MM.1S (cell line): ENCODE results near the gene TBL1XR1.

Experiments
- DNase-seq: peaks from one replicate; pipeline ENCODE4 v3.0.0-alpha.2; 2015
- H2AFZ ChIP-seq: fragments of 300-600 bp; sonication (generic); 2 replicates; pipeline ENCODE4 v1.6.0; 2016; ENCODE audit warnings: antibody characterized with exemption, low read length
- H3F3A ChIP-seq: fragments of 300-600 bp; sonication (generic); 2 replicates; pipeline ENCODE4 v1.6.1; 2016; ENCODE audit warnings: mild to moderate bottlenecking, antibody characterized with exemption, low read length, moderate library complexity, mixed read lengths; ENCODE audit not compliant: insufficient read depth
- H3K27ac ChIP-seq: fragments of 300-600 bp; sonication (generic); 2 replicates; pipeline ENCODE4 v1.5.1; 2016; ENCODE audit warnings: mild to moderate bottlenecking, low read length
- H3K27me3 ChIP-seq: fragments of 300-600 bp; sonication (generic); replicated peaks from 2 replicates; pipeline ENCODE4 v1.6.0; 2016; ENCODE audit warnings: low read length; ENCODE audit not compliant: insufficient read depth
- H3K36me3 ChIP-seq: fragments of 300-600 bp; sonication (generic); replicated peaks from 2 replicates; pipeline ENCODE4 v1.6.1; 2016; ENCODE audit warnings: mild to moderate bottlenecking, low read length, mixed read lengths; ENCODE audit not compliant: insufficient read depth
- H3K4me1 ChIP-seq: fragments of 300-600 bp; sonication (generic); 2 replicates; pipeline ENCODE4 v1.6.1; 2016; ENCODE audit warnings: low read length, mixed read lengths
- H3K4me2 ChIP-seq: fragments of 300-600 bp; sonication (generic); 2 replicates; pipeline ENCODE4 v1.6.0; 2016; ENCODE audit warnings: low read depth, low read length
- H3K4me3 ChIP-seq: fragments of 300-600 bp; sonication (generic); 2 replicates; pipeline ENCODE4 v1.5.1; 2016; ENCODE audit warnings: low read length, mixed read lengths
- H3K79me2 ChIP-seq: fragments of 300-600 bp; sonication (generic); 2 replicates; pipeline ENCODE4 v1.6.1; 2016; ENCODE audit warnings: mixed run types, low read length, mixed read lengths
- H3K9ac ChIP-seq: fragments of 300-600 bp; sonication (generic); 2 replicates; pipeline ENCODE4 v1.6.1; 2016; ENCODE audit warnings: low read length, mixed read lengths
- H3K9me2 ChIP-seq: fragments of 300-600 bp; sonication (generic); replicated peaks from 2 replicates; pipeline ENCODE4 v1.6.1; 2016; ENCODE audit warnings: mild to moderate bottlenecking, low read length, mixed read lengths; ENCODE audit not compliant: insufficient read depth
- H3K9me3 ChIP-seq: fragments of 300-600 bp; sonication (generic); replicated peaks from 2 replicates; pipeline ENCODE4 v1.6.1; 2016; ENCODE audit warnings: mild to moderate bottlenecking, low read length, mixed read lengths; ENCODE audit not compliant: insufficient read depth
- H4K20me1 ChIP-seq: fragments of 300-600 bp; sonication (generic); 2 replicates; pipeline ENCODE4 v1.6.1; 2016; ENCODE audit warnings: mild to moderate bottlenecking, low read length, moderate library complexity, mixed read lengths; ENCODE audit not compliant: insufficient read depth
- EZH2 ChIP-seq: fragments of 300-600 bp; sonication (generic); optimal IDR thresholded peaks from 2 replicates; pipeline ENCODE3; 2017; ENCODE audit warnings: low read depth, mild to moderate bottlenecking, antibody characterized with exemption, low read length, mixed read lengths
- EZH2phosphoT487 ChIP-seq: fragments of 300-600 bp; sonication (generic); IDR thresholded peaks from 2 replicates; pipeline ENCODE4 v1.6.1; 2018; ENCODE audit warnings: antibody characterized with exemption, low read length
- TF ChIP-seq, protein P1 (sequence below): fragments of 300-600 bp; sonication (generic); IDR thresholded peaks from 2 replicates; pipeline ENCODE4 v1.5.1; 2016; ENCODE audit warnings: antibody characterized with exemption, low read length, mixed read lengths

The TBL1XR1 gene

DNA sequence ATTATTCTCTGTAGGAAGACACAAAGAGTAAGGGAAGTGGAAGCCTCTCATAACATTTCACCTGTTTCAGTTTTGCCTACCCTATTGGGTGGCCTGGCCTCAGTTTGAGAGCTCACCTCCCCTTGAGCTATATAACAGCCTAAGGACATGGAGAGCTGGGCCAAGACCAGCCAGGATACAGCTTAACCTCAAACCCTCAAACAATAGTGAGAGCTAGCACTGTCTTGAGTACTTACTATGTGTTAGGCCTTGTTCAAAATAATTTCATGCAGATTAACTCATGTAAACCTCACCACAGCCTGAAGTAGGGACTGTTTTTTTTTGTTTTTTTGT, 15.0 kb upstream of the TBL1XR1 start:
- Histone ChIP-seq H3K36me3 (no peaks in the 10 kb centered on the region), H3K9me2 (no peaks in the 10 kb centered on the region), H3K79me2 (no peaks in the 10 kb centered on the region), H3K9ac (no peak overlapping the region), H3K4me3 (no peak overlapping the region), H3K4me2 (no peak overlapping the region), H3K4me1 (no peaks in the 10 kb centered on the region), H3K9me3 (no peaks in the 10 kb centered on the region), H4K20me1 (no peaks in the 10 kb centered on the region), H3K27me3 (no peaks in the 10 kb centered on the region), H2AFZ (no peak overlapping the region), H3F3A (no peaks in the 10 kb centered on the region), H3K27ac (no peak overlapping the region)
- TF ChIP-seq EZH2 (no peak), EZH2phosphoT487 (no peak)
- TF ChIP-seq, protein P1, sequence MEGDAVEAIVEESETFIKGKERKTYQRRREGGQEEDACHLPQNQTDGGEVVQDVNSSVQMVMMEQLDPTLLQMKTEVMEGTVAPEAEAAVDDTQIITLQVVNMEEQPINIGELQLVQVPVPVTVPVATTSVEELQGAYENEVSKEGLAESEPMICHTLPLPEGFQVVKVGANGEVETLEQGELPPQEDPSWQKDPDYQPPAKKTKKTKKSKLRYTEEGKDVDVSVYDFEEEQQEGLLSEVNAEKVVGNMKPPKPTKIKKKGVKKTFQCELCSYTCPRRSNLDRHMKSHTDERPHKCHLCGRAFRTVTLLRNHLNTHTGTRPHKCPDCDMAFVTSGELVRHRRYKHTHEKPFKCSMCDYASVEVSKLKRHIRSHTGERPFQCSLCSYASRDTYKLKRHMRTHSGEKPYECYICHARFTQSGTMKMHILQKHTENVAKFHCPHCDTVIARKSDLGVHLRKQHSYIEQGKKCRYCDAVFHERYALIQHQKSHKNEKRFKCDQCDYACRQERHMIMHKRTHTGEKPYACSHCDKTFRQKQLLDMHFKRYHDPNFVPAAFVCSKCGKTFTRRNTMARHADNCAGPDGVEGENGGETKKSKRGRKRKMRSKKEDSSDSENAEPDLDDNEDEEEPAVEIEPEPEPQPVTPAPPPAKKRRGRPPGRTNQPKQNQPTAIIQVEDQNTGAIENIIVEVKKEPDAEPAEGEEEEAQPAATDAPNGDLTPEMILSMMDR, result no peak
- DNase-seq, result no peak

DNA sequence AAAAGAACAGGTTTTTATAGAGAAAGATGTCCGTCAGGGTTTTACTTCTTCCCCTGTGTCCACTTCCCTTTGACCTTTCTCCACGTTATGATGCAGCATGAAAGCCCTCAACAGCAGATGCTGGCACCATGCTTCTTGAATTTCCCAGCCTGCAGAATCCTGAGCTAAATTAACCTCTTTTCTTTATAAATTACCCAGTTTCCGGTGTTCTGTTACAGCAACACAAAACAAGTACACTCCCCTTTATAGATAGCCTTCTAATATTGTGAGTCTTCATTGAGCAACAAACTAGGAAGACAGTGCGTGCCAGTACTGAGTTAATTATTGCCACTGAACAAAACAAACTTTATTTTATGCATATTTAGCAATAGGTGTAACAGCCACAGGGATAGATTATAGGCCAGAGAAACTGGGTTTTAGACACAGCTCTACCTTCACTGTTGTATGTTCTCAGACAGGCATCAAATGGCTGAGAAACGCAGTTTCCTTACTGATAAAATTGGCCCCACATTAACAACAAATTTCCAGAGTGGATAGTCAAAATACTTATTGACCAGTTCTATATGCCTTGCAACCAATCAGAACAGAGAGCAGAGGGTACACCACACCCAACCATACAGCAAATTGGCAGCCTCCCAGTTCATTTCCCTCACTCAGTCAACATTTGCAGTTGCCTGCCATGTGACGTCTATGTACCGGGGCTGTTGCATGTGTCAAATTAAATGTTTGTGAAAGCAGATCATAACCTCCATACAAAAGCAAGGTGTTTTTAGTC, 14.4 kb upstream of the TBL1XR1 start:
- Histone ChIP-seq H3K9me2 (no peaks in the 10 kb centered on the region), H3K79me2 (no peaks in the 10 kb centered on the region), H3K27me3 (no peaks in the 10 kb centered on the region), H3K4me2 (no peak overlapping the region), H4K20me1 (no peaks in the 10 kb centered on the region), H3K9ac (no peak overlapping the region), H2AFZ (no peak overlapping the region), H3K27ac (no peak overlapping the region), H3K9me3 (no peaks in the 10 kb centered on the region), H3F3A (no peaks in the 10 kb centered on the region), H3K4me1 (no peaks in the 10 kb centered on the region), H3K4me3 (no peak overlapping the region), H3K36me3 (no peaks in the 10 kb centered on the region)
- no peak for DNase-seq
- no peak for TF ChIP-seq EZH2
- TF ChIP-seq EZH2phosphoT487, result no peak
- TF ChIP-seq, protein P1, result no peak

DNA sequence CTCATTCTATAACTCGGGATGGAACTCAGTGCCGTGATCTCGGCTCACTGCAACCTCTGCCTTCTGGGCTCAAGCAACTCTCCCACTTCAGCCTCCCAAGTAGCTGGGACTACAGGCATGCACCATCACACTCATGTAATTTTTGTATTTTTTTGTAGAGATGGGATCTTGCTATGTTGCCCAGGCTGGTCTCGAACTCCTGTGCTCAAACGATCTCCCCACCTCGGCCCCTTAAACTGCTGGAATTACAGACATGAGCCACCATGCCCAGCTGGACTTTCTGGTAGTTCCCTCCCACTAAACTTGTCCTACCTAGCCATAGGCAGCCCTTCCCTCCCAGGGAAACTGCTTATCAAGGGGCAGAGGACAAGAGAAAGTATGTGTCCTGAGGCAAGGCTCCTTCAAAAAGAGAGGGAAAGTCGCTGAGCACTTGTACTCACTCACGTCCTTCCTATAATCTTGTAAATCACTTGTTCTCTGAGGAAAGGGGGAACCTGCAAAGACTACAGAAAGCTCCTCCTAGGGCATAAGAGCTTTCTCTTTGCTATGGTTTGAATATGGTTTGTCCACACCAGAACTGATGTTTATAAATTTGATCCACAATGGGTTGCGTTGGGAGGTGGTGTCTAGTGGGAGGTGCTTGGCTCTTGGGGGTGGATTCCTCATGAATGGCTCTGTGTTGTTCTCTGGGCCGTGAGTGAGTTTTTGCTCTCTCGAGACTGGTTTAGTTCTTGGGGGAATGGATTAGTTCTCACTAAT, 13.6 kb upstream of the TBL1XR1 start:
- Histone ChIP-seq H3K9me2 (no peaks in the 10 kb centered on the region), H3K9me3 (no peaks in the 10 kb centered on the region), H3K4me1 (no peaks in the 10 kb centered on the region), H3K4me2 (no peak overlapping the region), H3K4me3 (no peak overlapping the region), H3F3A (no peaks in the 10 kb centered on the region), H4K20me1 (no peaks in the 10 kb centered on the region), H2AFZ (no peak overlapping the region), H3K27me3 (no peaks in the 10 kb centered on the region), H3K27ac (no peak overlapping the region), H3K36me3 (no peaks in the 10 kb centered on the region), H3K79me2 (no peaks in the 10 kb centered on the region), H3K9ac (no peak overlapping the region)
- DNase-seq, result no peak
- TF ChIP-seq EZH2phosphoT487 (no peak), EZH2 (no peak)
- TF ChIP-seq, protein P1, result no peak
